ENCODE measurements around the gene CRX.

DNA sequence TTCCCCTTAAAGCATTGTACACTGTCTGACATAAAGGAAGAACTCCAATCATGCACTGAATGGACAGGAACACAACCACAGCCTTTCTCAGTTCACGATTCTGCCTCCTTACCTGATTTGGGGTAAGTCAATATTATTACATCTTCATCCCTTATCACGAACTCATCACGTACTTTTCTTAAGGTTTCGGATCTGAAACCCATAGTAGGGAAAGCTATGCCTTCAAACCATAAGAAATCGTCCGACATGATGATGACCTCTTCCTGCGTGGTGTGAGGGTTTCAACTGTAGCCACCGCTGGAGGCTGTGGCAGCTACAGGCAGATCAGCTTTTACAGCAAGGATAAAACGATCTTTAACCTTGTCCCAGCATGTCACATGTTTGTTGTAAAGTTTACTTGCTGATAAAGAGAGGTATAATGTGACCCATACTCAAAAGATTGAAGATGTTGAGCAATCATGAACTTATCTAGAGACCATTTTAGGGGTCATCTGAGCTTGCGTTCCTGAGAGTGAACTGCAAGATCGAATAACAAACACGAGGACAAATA is 64.3 kb downstream of the CRX start, which contains the start of gene SULT2A1:
- TF ChIP-seq, protein P1, sequence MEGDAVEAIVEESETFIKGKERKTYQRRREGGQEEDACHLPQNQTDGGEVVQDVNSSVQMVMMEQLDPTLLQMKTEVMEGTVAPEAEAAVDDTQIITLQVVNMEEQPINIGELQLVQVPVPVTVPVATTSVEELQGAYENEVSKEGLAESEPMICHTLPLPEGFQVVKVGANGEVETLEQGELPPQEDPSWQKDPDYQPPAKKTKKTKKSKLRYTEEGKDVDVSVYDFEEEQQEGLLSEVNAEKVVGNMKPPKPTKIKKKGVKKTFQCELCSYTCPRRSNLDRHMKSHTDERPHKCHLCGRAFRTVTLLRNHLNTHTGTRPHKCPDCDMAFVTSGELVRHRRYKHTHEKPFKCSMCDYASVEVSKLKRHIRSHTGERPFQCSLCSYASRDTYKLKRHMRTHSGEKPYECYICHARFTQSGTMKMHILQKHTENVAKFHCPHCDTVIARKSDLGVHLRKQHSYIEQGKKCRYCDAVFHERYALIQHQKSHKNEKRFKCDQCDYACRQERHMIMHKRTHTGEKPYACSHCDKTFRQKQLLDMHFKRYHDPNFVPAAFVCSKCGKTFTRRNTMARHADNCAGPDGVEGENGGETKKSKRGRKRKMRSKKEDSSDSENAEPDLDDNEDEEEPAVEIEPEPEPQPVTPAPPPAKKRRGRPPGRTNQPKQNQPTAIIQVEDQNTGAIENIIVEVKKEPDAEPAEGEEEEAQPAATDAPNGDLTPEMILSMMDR (IDR thresholded peaks at IDR 0.05; ENCODE audit: low read length) = no peak
- TF ChIP-seq EZH2 (optimal IDR thresholded peaks at IDR 0.05; ENCODE audit: low read depth, low read length) (no peak), EZH2phosphoT487 (IDR thresholded peaks at IDR 0.05; ENCODE audit: low read length) (no peak)
